GM21737 (cell line): ENCODE results near the gene ZFAND2B.

Experiments
- ATAC-seq: cut with Tn5 transposase; IDR thresholded peaks from one replicate; pipeline ENCODE4 v1.9.1; 2021; ENCODE audit warnings: mild to moderate bottlenecking, moderate library complexity; ENCODE audit not compliant: unreplicated experiment

Gene ZFAND2B, protein sequence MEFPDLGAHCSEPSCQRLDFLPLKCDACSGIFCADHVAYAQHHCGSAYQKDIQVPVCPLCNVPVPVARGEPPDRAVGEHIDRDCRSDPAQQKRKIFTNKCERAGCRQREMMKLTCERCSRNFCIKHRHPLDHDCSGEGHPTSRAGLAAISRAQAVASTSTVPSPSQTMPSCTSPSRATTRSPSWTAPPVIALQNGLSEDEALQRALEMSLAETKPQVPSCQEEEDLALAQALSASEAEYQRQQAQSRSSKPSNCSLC

DNA sequence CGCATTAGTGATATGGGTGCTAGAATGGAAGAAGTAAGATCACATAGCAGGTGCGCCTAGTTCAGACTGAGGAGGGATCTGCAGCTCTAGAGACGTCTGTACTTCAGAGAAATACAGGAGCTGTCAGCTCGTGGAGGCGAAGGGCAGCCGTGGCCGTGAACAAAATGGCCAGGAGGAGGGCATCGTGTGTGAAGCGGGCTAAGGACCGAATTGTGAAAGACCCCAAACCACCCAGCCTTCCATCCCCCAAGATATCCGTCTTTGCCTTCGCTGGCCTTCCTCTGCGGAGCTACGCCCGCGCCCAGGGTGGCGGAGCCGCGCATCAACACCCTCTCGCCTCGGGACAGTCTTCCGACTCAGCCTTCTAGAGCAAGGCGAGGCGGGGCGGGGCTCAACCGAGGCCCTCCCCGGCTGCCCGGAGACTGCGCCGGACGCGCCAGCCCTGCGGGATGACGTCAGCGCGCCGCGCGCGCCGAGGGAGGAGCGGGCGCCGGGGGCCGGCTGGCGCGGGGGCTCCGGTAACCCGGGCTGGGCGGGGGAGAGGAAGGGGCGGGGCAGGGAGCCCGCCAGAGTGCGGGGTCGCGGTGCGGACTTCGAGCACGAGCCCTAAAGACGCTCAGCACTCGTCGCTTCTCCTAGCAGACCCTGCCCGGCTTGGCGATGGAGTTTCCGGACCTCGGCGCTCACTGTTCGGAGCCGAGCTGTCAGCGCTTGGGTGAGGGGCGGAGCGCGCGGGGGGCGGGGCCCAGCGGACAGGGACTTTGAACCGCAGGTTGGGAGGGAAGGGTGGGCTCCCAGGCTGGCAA, at the start of gene ZFAND2B:
Gene ZFAND2B (plus strand): TSS at position 455 of the 806 bp plus-strand sequence. CDS start 206 bp downstream, at position 661.
- ATAC-seq, result peak; percentile 97

DNA sequence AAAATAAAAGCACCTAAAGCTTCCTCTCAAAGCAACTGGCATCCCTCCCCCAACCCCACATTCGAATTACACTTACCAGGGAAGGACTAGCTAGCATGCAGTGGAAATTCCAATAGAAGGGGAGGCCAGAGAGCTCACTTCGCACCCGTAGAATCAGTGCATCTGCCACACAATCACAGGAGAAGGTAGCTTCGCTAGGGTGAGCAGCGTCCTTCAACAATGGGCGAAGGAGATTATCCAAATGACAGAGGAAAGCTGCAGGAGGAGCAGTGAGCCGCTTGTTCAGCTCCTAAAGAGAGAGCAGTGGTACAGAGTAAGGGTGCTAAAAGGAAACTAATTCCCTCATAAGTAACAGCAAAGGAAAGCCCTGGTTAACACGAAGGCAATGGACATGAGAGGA, 49.2 kb upstream of the ZFAND2B start:
- no peak for ATAC-seq

DNA sequence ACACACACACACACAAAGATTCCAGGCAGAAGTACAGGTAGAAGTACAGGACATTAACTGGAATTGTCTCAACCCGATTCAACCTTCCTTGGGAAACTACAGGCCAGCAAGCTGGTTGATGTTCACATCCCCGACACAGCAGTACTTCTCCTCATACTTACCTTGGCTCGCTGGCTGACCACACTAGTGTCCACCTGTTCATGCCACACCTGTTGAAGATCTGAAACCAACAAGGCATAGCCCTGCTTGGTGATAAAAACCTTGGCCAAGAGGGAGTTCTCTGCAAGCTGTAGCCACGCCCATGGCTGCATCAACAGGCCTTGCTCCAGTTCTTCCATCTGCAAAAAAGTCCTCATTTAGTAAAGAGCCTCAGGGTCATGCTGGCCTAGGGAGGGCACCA, 48.6 kb upstream of the ZFAND2B start:
- ATAC-seq, result no peak

DNA sequence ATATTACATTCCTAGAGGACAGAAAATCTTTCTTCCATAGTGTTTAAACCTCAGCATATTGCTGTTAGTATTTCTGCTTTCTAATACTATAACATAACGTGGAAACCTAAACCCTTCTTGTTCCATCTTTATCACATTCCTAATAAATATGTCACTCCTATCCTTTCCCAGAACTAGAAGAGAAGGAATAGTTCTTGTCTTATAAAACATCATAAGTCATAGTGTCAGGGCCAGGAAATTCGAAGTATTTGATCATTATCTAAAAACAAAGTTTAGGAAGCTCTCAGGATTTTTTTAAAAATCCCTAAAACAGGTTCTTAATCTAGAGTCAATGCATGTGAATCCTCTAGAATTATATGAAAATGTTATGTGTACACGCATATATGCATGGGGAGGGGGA, 48.0 kb upstream of the ZFAND2B start:
- no peak for ATAC-seq

DNA sequence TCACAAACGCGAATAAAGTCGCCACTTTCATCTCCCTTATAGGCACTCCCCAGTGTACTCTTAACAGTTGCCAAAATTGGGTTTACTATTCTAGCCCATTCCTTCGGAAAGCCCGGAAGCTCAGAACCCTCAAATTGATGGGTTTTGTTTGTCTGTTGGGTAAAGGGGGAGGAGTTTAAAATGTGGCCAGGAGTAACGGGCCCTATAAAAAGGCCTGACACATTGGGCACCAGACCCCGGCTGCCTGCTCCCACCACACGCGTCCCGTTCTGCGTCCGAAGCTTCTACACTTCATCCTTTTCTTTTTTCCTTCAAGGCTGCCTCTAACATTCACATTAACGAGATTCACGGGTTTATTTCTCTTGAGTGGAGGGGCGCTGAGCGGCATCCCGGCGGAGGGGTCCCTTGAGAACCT, 46.8 kb upstream of the ZFAND2B start:
- ATAC-seq, result no peak

DNA sequence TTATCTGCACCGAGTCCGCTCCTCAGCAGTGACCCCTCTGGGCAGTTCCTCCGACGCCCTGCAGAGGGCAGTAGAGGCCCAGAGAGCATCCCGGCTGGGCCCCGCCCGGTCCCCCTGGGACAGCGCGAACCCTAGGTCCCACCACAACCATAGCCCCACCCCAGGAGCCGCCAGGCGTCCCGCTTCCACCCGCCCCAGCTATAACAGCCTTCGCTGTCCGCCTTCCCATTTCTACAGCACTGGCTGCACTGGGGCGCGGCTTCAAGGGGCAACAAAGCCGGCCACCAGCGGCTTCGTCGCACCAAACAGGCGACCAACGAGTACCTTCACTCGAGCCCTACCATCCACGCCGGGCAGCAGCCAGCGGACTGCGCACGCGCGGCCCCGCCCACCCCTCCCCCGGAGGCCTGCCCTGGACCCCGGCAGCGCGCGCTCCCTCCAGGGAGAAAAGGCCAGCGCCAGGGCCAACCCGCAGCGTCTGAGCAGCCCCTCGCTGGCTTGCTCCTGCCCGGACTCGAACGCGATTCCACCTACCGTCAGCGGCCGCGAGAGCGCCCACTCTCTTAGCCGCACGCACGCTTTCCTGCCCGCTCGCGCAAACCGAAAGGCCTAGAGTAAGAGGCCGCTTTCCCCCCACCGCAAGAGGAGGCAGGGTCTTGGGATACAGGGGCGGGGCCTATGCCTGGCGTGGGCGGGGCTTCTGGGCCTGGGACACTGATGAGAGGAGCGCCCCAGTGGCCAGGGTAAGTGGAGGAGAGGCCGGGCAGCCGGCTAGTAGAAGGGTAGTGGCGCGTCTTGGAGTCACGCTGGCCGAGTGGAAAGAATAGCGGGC, 46.2 kb upstream of the ZFAND2B start, which contains the start of gene NHEJ1:
Gene NHEJ1 (minus strand): TSS at position 630 of the 832 bp plus-strand sequence. CDS start 2,453 bp downstream, outside the sequence.
- peak; percentile 84 for ATAC-seq

DNA sequence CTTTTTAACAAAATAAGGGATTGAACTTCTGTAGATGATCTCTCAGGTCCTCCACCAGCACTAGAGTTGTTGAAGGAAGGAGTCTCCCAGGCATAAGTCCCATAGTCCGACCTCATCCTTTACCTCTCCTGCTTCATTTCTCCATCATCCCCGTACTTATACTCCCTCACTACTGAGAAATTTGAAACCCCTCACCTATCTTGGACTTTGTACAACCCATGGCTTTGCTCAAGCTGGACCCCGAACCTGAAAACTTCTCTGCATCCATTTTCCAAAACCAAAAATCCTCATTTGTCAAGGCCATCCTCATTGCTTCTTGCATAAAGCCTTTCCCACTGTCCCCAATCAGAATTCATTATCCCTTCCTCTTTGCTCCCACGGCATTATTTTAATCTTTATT, 45.5 kb upstream of the ZFAND2B start:
- ATAC-seq, result no peak

DNA sequence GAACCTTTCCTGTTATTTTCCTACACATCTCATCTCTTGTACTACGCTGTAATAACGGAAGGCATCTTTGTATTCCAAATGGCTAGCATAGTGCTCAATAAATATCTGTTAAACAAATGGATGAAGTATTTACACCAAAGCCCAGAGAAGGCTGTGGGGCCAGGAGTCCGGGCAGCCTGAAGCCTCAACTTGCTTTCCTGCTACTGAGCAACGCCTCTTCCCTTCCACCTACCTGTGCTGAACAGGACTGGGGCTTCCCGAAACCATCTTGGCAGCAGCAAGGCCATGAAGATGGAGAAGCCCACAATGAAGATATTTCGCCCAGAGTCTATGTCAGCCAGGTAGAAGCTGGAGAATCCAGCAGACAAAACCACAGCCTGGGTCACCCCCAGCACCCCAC, 43.4 kb upstream of the ZFAND2B start:
- ATAC-seq, result no peak

DNA sequence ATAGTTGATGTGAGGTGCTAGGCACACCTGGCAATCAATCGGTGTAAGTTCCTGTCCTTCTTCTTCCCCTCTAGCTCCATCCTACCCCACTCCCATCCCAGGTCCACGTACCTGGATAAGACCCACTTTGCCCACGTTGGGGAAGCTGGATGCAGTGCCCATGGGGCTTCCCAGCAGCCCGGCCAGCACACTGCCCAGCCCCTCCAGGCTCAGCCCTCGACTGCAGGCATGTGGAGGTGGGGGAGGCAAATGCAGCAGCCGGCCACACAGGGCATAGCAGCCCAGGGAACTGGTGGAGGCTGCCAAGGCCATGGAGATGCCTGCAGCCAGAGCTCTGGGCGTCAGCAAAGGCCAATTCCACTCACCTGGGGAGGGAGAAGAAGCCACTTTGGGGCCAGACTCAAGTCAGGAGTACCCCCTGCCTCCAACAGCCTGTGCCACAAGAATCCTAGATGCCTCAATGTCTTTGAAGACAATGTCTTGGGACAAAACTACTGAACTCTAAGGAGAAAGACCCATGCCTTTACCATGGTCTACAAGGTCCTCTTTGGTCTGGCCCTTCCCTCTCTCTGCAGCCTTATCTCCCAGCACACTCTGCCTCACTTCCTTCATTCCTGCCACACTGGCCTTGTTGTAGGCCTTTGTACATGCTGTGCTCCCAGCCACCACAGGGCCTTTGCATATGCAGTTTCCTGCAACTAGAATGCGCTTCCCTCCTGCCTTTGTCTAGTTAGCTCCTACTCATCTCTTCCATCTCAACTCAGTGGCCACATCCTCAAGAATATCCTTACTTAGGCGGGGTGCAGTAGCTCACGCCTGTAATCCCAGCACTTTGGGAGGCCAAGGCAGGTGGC, 41.3 kb upstream of the ZFAND2B start:
- no peak for ATAC-seq

DNA sequence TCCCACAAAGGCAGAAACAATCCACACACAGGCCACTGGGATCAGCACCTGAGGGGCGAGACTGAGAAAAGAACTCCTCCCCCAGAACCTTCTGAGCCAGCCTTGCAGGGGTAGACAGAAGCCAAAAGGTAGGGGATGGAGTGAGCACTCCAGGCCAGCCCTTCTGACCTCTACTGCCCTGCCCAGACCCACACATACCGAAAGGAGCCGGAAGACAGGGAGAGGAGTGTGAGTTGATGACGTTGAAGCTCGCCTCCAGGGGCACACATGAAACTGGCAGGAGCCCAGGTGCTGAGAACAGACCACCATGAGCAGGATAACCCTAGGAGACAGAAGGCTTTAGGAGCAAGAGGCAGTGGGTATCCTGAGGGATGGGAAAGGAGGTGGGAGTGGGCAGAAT, 38.6 kb upstream of the ZFAND2B start:
- ATAC-seq, result no peak

DNA sequence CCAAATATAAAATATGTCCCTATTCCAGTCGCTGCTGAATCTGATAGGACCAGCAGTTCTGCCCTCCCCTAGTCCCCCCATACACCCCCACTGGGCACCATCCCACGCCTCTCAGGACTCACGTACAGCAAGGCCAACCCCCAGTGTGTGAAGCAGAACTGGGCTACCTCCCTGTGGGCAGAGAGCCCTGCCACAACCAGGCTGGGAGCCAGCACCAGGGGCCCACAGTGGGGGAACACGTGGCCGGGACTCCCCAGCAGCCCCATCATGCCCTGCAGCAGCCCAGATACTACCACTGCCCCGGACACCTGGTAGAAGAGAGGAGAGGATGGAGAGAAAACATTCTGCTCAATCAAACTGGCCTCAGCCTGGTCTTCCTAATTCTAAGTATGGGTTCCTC, 38.1 kb upstream of the ZFAND2B start:
- no peak for ATAC-seq

DNA sequence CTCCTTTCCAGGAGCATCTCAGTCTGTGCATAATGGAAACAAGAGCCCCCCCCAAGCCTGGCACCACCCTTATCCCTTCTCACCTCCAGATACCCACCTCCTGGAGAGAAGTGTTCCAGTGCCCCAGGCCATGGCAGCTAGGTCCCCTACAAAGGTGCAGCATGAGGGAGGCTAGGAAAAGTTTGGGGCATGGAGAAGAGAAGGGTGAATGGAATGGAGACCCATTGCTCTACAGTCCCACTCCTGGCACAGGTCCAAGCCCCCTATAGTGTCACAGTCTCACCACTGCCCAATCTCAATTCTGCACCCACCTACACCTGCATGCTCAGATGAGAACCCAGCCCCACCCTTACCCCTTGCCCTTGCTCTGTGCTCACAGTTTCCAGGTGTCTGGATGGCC, 37.6 kb upstream of the ZFAND2B start:
- ATAC-seq, result no peak

DNA sequence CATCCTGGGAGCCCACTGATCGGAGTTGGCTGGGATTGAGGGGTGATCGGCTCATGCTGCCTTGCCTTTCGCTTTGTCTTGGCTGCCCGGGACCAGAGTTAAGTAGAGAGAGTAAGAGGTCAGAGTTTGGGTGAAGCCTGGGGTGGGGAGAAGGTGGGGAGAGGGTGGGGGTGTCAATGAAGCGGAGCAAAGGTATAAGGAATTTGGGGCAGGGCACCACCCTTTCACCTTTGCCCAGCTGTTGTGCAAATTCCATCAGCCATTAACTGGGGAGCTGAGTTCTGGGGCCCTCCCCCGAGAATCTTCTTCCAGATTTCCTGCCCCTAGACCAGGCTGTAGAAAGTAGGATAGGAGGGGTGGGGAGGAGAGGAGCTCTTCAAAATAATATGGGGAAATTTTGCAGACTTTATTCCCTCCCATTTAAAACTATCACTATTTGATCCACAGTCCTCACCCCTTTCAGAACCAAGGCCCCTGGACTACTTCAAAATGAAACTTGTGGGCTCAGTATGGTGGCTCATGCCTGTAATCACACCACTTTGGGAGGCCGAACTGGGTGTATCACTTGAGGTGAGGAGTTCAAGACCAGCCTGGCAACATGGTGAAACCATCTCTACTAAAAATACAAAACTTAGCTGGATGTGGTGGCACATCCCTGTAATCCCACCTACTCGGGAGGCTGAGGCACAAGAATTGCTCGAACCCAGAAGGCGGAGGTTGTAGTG, 36.5 kb upstream of the ZFAND2B start, which contains the start of gene SLC23A3:
Gene SLC23A3 (minus strand): TSS at position 100 of the 725 bp plus-strand sequence. CDS start 45 bp downstream, at position 55.
- ATAC-seq, result no peak

DNA sequence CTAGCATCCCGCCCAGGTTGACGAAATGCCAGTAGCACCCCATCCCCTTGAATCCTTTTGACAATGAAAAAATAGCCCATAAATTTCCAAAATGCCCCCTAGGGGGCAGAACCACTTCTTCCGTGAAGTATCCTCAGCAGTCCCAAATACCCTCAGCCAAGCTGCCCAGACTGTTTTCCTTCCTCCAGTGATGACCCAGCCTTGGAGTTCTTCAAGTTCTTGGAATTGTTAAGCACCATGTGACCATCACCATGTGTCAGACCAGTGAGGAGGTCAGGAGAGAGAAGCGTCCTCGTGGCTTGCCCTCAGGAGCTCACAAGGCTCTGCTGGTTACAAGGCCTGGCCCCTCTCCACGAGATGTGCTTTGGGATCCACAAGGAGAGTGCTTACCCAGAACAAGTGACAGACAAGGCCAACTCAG, 35.3 kb upstream of the ZFAND2B start:
- ATAC-seq, result no peak

DNA sequence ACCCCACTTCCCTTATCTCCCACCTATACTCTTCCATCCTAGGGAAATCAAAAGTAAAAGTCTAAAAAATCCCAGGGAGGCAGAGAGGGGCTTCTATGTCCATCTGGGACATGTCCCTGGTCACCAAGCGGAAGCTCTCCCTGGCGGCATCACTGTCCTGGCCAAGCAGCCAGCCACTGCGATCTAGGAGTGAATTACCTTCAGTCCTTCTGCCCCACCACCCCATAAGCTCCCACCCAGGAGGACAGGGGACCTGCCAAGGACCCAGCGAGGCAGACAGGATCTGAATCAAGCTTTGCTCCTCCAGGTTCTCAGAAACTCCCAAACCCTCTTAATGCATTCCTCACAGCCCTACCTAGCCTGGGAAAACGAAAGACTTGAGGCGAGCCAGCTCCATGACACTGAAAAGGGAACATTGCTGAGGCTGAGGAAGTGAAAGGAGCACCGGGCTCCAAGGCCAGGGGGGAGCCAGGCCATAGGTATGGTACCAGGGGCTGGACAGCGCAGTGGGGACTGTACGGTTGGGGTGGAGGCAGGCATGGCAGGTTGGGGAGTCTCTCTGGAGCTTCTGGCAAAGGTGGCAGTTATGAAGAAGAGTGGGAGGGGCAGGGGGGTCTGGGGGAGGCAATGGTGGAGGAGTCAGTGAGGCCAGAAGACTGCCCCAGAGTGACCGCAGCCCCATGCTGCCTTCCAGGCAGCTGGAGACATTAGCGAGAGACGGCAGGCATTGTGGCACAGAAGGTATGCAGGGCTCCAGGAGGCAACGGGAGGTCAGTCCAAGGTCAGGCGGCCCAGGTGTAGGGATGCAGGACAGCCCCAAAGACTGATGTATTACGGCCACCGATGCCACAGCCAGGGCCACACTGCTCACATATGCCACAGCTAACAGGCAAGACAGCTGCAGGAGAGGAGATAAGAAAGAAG, 34.1 kb upstream of the ZFAND2B start:
- ATAC-seq, result no peak

DNA sequence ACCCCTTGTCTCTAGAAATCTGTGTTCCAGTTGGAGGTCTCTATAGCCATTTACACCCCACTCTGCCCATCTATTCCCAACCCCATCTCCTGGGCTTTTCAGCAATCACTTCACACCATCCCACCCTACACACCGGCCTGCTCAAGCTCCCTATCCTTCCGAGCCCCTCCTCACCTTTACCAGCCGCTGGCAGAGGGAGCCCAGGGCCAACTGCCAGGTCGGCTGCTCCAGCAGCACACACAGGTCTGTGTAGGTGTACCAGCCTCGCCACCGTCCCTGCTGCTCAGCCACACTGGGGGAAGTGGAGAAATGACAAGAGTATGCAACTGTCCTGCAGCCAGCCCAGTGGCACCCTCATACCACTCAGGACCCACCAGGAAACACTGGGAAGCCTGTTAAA, 33.4 kb upstream of the ZFAND2B start:
- no peak for ATAC-seq

DNA sequence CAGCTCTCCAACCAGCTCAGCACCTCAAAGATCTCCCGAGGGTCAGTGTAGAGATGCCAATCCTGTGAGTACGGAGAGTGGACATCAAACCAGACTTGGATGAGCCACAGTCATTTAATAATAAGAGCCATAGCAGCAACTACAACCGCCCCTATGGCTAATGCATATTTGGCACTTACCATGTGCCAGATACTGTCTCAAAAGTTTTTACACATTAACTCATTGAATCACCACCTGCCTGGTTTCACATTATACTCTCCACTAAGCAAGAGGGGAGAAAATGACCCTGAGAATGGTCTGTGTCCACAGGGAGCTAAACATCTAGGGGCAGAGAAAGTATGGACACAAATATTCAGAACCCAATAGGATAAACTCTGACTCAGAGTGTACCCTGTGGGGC, 32.4 kb upstream of the ZFAND2B start:
- no peak for ATAC-seq

DNA sequence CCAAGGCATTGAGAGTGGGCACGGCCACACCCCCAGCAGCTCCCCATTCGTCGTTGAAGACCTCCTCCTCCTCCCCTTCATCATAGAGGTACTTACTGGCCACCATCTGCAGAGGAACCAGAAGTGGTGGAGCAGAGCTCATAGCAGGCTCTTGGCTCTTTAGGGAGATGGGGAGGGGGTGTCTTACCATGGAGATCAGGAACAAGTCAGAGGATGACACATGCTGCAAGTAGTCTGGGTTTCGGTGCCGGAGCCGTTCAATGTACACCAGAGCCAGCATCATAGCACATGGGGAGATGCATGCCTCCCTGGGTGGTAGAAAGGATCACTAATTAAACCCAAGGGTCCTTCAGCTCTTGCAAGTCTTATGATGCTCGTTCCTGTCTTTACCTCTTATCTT, 31.8 kb upstream of the ZFAND2B start:
- no peak for ATAC-seq

DNA sequence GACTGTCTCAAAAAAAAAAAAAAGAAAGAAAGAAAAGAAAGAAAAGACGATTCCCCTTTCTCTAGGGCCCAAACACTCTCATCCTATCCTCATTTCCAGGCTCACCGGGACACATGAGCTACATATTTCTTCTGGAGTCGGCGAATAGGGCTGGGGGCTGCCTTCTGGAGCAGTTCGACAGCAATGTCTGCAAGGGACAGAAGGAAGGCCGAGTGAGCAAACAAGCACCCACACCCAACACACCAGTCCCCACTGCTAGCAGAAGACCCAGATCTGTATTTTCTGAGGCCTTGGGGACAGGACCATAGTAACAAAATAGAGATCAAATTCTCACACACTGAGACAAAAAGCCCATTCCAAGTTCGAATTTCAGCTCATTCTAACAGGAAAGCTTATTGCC, 31.1 kb upstream of the ZFAND2B start:
- no peak for ATAC-seq
